AG04449 (cell line): Measurements from ENCODE around the gene RYR1.
"Not testable (repeated sequence)": the region's sequence is repeated elsewhere in the genome, so short reads cannot be mapped to it uniquely, and the experiment has no call there.

Experiments
- CTCF ChIA-PET: fragments of 350-600 bp; formaldehyde crosslinking; extraction: SDS; loops from one replicate; lab custom pipeline; 2021; ENCODE audit warnings: antibody characterized with exemption; lab: Yijun Ruan, JAX
- POLR2A ChIA-PET: fragments of 400-600, 350-600 bp; formaldehyde crosslinking; extraction: SDS; loops from one replicate; lab custom pipeline; 2020; ENCODE audit warnings: antibody characterized with exemption, inconsistent platforms; lab: Yijun Ruan, JAX
- DNase-seq: peaks from one replicate; pipeline ENCODE4 v3.0.0-alpha.2; 2010; ENCODE audit warnings: low read depth, low spot score
- H3K4me3 ChIP-seq: 2 replicates; pipeline ENCODE4 v1.5.1; 2011; ENCODE audit warnings: low read depth, mild to moderate bottlenecking, control low read depth, low read length
- CTCF ChIP-seq: IDR thresholded peaks from one replicate; pipeline ENCODE4 v1.5.1; 2011; ENCODE audit warnings: mild to moderate bottlenecking, moderate library complexity, low read length, control low read depth, inconsistent platforms; ENCODE audit not compliant: insufficient read depth; ENCODE audit errors: missing control alignments

The RYR1 gene

GRCh38 chr19:38571682-38572081, 138.2 kb downstream of the RYR1 start:
- CTCF ChIA-PET: interaction anchor here (0.6 kb wide), 1 partner anchor 51 kb away, joined by 4 read pairs; no protein-coding TSS in a partner anchor
- POLR2A ChIA-PET: no interaction called here
- no peak for DNase-seq
- no peak overlapping the region for H3K4me3 ChIP-seq
- no peak for TF ChIP-seq CTCF

GRCh38 chr19:38577826-38578225, 144.3 kb downstream of the RYR1 start:
- TF ChIP-seq CTCF: no peak
- DNase-seq: no peak
- ChIA-PET CTCF (no interaction called here), POLR2A (no interaction called here)
- no peak overlapping the region for H3K4me3 ChIP-seq

- POLR2A ChIA-PET, DNase-seq, CTCF ChIA-PET, H3K4me3 ChIP-seq: not testable (repeated sequence)
Observed at GRCh38 chr19:38579304-38579703, 145.8 kb downstream of the RYR1 start.

- H3K4me3 ChIP-seq: no peak overlapping the region
- ChIA-PET CTCF (interaction anchor here (1.1 kb wide), 1 partner anchor 35 kb away, joined by 3 read pairs; no protein-coding TSS in a partner anchor), POLR2A (no interaction called here)
- TF ChIP-seq CTCF: no peak
- no peak for DNase-seq
Observed at GRCh38 chr19:38580080-38580479, 146.6 kb downstream of the RYR1 start.

- no peak overlapping the region for H3K4me3 ChIP-seq
- POLR2A ChIA-PET: no interaction called here
- no peak for DNase-seq
- TF ChIP-seq CTCF: no peak
- CTCF ChIA-PET: no interaction called here
Observed at GRCh38 chr19:38583219-38583984, 149.9 kb downstream of the RYR1 start.

- H3K4me3 ChIP-seq: no peak overlapping the region
- DNase-seq: no peak
- no peak for TF ChIP-seq CTCF
- CTCF ChIA-PET: no interaction called here
- POLR2A ChIA-PET: no interaction called here
Observed at GRCh38 chr19:38583985-38584305, 150.5 kb downstream of the RYR1 start.

GRCh38 chr19:38587562-38587961, 154.1 kb downstream of the RYR1 start:
- no peak overlapping the region for H3K4me3 ChIP-seq
- CTCF ChIA-PET: interaction anchor here (1.4 kb wide), 2 partner anchors 12 to 43 kb away, joined by 4 read pairs; no protein-coding TSS in a partner anchor
- POLR2A ChIA-PET: no interaction called here
- TF ChIP-seq CTCF: no peak
- DNase-seq: no peak
